Tibial nerve (tissue), 4 donors: ENCODE data around the gene EIF3L.

Experiments used
- CTCF ChIP-seq, 5 experiments: fragments of 200-600 bp in 3 of 5; fragments of 450-650 bp in 2 of 5; sonication (generic) in 3 of 5; IDR thresholded peaks; one replicate each; pipeline ENCODE4 v1.5.1; 2016 to 2019; ENCODE audit warnings: antibody characterized with exemption in 5 of 5, mild to moderate bottlenecking in 3 of 5, moderate library complexity in 2 of 5
- EP300 ChIP-seq, 2 donors: sonication (generic); formaldehyde crosslinking; IDR thresholded peaks; one replicate each; pipeline ENCODE4 v1.6.1; 2017; ENCODE audit warnings: antibody characterized with exemption in 2 of 2, mild to moderate bottlenecking in 1 of 2
- POLR2A ChIP-seq, 2 donors: fragments of 450-650 bp; IDR thresholded peaks; one replicate each; pipeline ENCODE4 v1.6.1; 2017; ENCODE audit warnings: antibody characterized with exemption in 2 of 2, mild to moderate bottlenecking in 2 of 2, moderate library complexity in 2 of 2

DNA sequence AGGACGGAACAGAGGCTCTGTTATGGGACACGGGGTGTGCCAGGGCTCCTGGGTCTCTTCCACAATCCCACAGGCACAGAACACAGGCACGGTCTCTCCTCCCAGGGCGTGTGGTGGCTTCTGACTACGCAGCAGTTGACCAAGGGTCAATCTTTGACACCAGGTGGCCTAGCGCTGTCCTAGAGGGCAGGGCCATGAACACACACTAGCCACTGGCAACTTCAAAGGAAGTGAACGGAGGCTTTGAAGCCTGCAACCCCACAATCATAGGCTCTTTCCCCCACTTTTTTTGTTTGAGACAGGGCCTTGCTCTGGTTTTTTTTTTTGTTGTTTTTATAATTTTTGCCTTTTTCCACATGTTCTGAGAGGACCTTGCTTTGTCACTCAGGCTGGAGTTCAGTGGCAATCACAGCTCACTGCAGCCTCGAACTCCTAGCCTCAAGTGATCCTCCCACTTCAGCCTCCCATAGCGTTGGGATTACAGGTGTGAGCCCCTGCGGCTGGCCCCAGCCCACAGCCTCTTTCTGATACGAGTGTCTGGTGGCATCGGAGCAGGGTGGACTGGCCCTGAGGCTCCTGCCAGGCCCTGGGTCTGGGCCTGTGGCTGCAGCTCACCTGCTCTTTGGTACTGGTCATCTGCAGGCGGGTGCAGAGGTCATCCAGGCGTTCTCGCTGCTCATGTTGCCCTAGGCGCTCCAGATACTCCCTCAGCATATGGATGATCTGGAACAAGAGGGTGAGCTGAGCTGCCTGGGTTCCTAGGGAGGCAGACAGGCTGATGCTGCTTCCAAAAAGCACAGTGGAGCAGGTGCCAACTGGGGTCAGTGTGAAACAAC lies 17.0 kb upstream of the EIF3L start:
- no peak for TF ChIP-seq CTCF (IDR thresholded peaks at IDR 0.05)
- TF ChIP-seq EP300 (IDR thresholded peaks at IDR 0.05): no peak
- TF ChIP-seq POLR2A (IDR thresholded peaks at IDR 0.05): no peak
